CD4-positive, alpha-beta T cell treated with Interleukin-12 subunit alpha and Interleukin-12 subunit beta, for 1 hour (primary cell): ENCODE results near the gene KIAA1217.
"Not testable (repeated sequence)": the region's sequence is repeated elsewhere in the genome, so short reads cannot be mapped to it uniquely, and the experiment has no call there.

Source experiments
- DNase-seq: peaks from one replicate; pipeline ENCODE4 v3.0.0-alpha.2; 2020

KIAA1217 gene

GRCh38 chr10:24476913-24477701 lies 268.2 kb downstream of the KIAA1217 start:
- no peak for DNase-seq

- no peak for DNase-seq
Observed at GRCh38 chr10:24477915-24478314, 269.0 kb downstream of the KIAA1217 start.

GRCh38 chr10:24479806-24480205 lies 270.9 kb downstream of the KIAA1217 start:
- DNase-seq: no peak

GRCh38 chr10:24480447-24480846 lies 271.5 kb downstream of the KIAA1217 start:
- DNase-seq: no peak

DNA sequence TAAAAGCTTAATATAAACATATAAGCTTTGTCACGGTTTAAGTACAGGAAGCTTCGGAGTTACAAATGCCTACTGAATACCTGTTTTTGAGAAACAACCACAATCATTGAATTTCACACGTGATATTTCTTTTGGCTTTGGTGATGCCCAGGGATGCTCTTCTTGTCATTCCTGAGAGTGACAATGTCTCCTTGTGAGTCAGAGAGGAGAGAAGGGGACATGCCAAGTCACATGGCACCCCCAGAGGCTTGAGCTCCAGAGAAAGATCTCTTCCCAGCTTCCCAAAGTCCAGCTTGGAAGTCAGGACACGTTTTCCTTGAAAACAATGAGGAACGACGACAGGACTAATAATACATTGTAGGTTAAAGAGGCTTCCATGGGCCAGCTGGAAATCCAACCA lies 272.3 kb downstream of the KIAA1217 start:
- no peak for DNase-seq

- DNase-seq: not testable (repeated sequence)
Observed at GRCh38 chr10:24482713-24483112, 273.8 kb downstream of the KIAA1217 start.

GRCh38 chr10:24483701-24484100 lies 274.8 kb downstream of the KIAA1217 start:
- peak; percentile 5 for DNase-seq

GRCh38 chr10:24484771-24485170 lies 275.8 kb downstream of the KIAA1217 start:
- no peak for DNase-seq

DNA sequence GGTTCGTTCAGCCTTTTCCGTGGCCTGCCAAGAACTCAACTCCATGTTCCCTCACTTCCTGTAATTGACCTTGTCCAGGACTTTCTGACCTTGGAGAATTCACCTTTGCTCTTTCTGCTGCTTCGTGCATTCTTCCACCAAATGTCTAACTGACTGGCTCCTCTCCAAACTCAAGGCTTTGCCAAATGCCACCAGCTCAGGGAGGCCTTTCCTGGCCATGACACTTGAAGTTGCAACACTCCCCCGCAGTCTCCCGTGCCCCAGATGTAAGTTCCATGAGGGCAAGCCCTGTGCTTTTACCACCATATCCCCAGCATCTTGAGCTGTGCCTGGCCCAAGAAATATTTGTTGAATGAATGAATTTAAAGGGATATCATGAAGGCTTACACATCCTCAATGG lies 276.4 kb downstream of the KIAA1217 start:
- DNase-seq: no peak

DNA sequence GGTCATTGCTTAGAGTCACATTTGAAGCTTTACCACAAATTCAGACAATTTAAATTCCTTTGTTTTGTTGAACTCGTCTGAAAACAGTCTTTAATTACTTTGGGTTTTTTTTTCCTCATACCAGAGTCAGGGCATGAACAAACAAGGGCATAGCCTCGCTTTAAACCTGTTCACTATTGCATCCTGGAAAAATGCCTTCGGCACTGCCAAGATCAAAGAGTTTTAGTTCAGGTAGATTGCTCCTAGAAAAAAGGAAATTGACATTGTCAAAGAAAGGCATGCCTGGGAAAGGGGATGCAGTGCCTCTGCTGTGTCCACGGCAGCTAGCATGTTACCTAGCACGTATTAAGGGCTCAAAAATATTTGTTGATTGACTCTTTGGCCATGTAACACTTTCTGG lies 279.7 kb downstream of the KIAA1217 start:
- no peak for DNase-seq

- no peak for DNase-seq
Observed at GRCh38 chr10:24493165-24493564, 284.2 kb downstream of the KIAA1217 start.

DNA sequence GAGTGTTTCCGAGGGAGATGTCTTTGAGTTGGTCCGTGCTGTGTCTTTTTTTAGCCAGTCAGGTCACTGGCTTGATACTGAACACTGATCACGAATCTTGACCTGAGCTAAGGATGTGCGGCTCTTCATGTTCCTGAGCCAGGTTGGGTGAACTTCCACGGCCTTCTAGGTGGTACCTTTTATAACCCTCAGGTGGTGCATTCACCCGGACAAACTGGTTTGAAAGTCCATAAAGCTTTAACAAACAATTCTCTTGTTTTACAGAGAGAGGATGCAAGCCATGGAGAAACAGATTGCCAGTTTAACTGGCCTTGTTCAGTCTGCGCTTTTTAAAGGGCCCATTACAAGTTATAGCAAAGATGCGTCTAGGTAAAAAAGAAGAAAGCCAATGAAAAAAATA lies 285.3 kb downstream of the KIAA1217 start:
- DNase-seq: no peak

DNA sequence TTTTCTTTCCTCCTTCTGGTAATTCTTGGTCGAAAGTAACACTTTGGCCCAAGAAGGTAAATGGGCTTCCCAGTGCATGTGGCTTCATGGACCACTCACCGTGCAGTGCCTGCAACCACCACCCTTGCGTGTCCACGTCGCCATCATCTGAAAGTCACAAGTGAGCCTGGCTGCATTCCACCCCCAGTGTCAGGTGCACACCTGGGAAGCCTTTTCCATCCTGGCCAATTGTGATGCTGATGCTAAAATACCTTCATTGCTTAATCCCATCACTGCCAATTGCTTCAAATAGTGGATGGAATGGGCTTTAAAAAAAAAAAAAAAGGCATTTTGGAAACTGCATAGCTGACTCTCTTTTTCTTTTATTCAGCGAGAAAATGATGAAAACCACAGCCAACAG lies 285.8 kb downstream of the KIAA1217 start:
- no peak for DNase-seq

- no peak for DNase-seq
Observed at GRCh38 chr10:24495666-24496460, 286.9 kb downstream of the KIAA1217 start.

DNA sequence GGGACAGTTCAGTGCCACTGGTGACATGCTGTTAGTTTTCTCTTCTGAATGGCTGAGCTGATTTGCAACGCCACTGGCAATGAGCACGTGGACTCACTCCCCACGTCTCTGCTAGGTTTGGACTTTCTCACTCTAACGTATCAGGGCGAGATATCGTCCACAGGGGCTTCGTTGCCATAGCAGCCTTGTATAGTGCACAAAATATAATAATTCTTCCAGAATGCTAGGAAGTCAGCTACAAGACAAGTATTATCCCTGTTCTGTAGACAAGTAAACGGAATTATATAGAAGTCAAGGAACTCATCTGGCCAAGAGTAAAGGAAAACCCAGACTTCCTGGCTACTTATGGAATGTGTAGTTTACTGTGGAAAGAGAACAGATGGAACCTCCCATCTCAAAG lies 288.0 kb downstream of the KIAA1217 start:
- DNase-seq: no peak

GRCh38 chr10:24501056-24501711 lies 292.2 kb downstream of the KIAA1217 start:
- no peak for DNase-seq

GRCh38 chr10:24502006-24502405 lies 293.1 kb downstream of the KIAA1217 start:
- DNase-seq: no peak

GRCh38 chr10:24502801-24503460 lies 294.0 kb downstream of the KIAA1217 start:
- DNase-seq: no peak

DNA sequence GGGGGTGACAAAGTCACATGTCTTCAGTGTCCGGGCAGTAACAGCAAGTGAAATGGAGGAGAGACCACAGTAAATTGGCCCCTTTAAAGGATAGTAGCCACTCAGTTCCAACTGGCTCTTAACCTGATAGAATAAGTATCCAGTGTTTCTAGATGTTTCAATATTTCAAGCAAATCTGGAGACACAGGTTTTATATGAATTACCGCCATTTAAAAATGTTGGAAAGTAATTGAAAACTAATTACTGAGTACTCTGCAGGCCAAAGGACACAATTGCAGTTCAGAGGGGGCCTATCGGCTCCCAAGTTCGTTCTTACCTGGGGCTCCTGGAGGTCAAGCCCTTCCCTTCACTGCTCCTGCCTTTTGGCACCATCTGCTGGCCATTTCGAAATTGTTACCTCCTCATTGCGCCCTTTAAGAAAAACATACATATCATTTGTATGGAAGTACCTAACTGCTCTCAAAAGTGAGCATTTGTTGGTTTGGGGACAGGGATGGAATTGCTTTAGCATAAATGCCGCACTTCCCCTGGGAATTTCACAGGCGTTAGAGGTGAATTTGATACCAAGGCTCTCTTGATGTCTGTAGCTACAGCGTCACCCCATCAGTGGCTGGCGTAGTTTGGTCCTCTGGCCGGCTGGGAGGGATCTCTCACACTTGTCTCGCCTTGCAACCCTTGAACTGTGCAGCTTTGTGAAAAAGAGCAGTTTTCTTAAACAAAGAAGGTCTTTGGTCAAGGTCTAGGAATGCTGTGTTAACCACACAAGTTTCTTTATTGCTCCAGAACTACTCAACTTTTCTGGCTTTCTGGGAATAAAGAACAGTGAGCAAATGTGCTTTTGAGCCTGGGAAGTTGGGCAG lies 294.8 kb downstream of the KIAA1217 start:
- no peak for DNase-seq

- no peak for DNase-seq
Observed at GRCh38 chr10:24505759-24506158, 296.8 kb downstream of the KIAA1217 start.

- DNase-seq: no peak
Observed at GRCh38 chr10:24513155-24513554, 304.2 kb downstream of the KIAA1217 start.

GRCh38 chr10:24515481-24515880 lies 306.5 kb downstream of the KIAA1217 start:
- DNase-seq: no peak
